ENCODE data around the gene ANKRD49. TPM values are rescaled to one million over a fixed set of nuclear protein-coding genes. Genes with fewer than 3 reads are reported as not detected.

The ANKRD49 gene
- total and polyA plus RNA-seq, 8 donors: 4.3 to 25.2 (median 6.8) TPM

- no peak overlapping the region for H3K27ac ChIP-seq
- peaks cover 0 to 3% (median 0%) of the 10 kb centered on the region in 4 donors for H3K27me3 ChIP-seq
- H3K4me1 ChIP-seq: peaks cover 0 to 5% (median 0%) of the 10 kb centered on the region in 3 donors
- ATAC-seq (peak; percentile 29 to 66 (median 40)), DNase-seq (no peak), FAIRE-seq (no peak)
- no peak for TF ChIP-seq CTCF (IDR thresholded peaks at IDR 0.05)
- 26 to 35% methylated on average over 2 of the region's 2 CpGs for WGBS, 2 donors
- no peaks in the 10 kb centered on the region for H3K36me3 ChIP-seq
- no peak overlapping the region for H3K4me3 ChIP-seq
- no peaks in the 10 kb centered on the region for H3K9me3 ChIP-seq
- intact Hi-C loops (cut with DNase I): no loop called here
Observed at GRCh38 chr11:94513091-94513490, 19.3 kb downstream of the ANKRD49 start.

GRCh38 chr11:94515398-94515797 lies 21.6 kb downstream of the ANKRD49 start:
- intact Hi-C loops (cut with DNase I): no loop called here
- Histone ChIP-seq H3K27me3 (peaks cover 0 to 3% (median 0%) of the 10 kb centered on the region in 4 donors), H3K27ac (no peak overlapping the region), H3K36me3 (no peaks in the 10 kb centered on the region), H3K4me3 (no peak overlapping the region), H3K4me1 (peaks cover 0 to 5% (median 0%) of the 10 kb centered on the region in 3 donors), H3K9me3 (no peaks in the 10 kb centered on the region)
- FAIRE-seq (no peak), ATAC-seq (no peak), DNase-seq (no peak)
- 85 to 95% methylated on average over 2 of the region's 2 CpGs for whole genome bisulfite sequencing, 2 donors
- TF ChIP-seq CTCF (IDR thresholded peaks at IDR 0.05): no peak

GRCh38 chr11:94516725-94517124 lies 22.9 kb downstream of the ANKRD49 start:
- no peak for FAIRE-seq
- no peaks in the 10 kb centered on the region for H3K36me3 ChIP-seq
- H3K9me3 ChIP-seq: no peaks in the 10 kb centered on the region
- peaks cover 0 to 3% (median 0%) of the 10 kb centered on the region in 4 donors for H3K27me3 ChIP-seq
- 0 to 45% methylated on average over 1 of the region's 1 CpG for WGBS, 2 donors
- DNase-seq: no peak
- no peak overlapping the region for H3K27ac ChIP-seq
- peaks cover 0 to 5% (median 0%) of the 10 kb centered on the region in 3 donors for H3K4me1 ChIP-seq
- intact Hi-C loops (cut with DNase I): no loop called here
- no peak for ATAC-seq
- no peak for TF ChIP-seq CTCF (IDR thresholded peaks at IDR 0.05)
- no peak overlapping the region for H3K4me3 ChIP-seq

GRCh38 chr11:94518300-94518699 lies 24.5 kb downstream of the ANKRD49 start:
- Histone ChIP-seq H3K27ac (no peak overlapping the region), H3K9me3 (no peaks in the 10 kb centered on the region), H3K36me3 (no peaks in the 10 kb centered on the region), H3K4me1 (peaks cover 0 to under 1% (median 0%) of the 10 kb centered on the region in 3 donors), H3K27me3 (peaks cover 0 to 3% (median 0%) of the 10 kb centered on the region in 4 donors), H3K4me3 (no peak overlapping the region)
- no peak for FAIRE-seq
- ATAC-seq: no peak
- no peak for TF ChIP-seq CTCF (IDR thresholded peaks at IDR 0.05)
- WGBS, 2 donors: 39 to 50% methylated on average over 4 of the region's 4 CpGs
- intact Hi-C loops (cut with DNase I): no loop called here
- no peak for DNase-seq

GRCh38 chr11:94519478-94520084 lies 25.8 kb downstream of the ANKRD49 start:
- Histone ChIP-seq H3K4me1 (no peaks in the 10 kb centered on the region), H3K9me3 (no peaks in the 10 kb centered on the region), H3K27ac (no peak overlapping the region), H3K4me3 (no peak overlapping the region), H3K36me3 (no peaks in the 10 kb centered on the region), H3K27me3 (peaks cover 0 to 3% (median 0%) of the 10 kb centered on the region in 4 donors)
- ATAC-seq: peak in 3 of 4 donors; percentile 67 to 81 (median 77)
- intact Hi-C loops (cut with DNase I): loop anchor here in 1 of 3 donors (10.0 kb wide), 1 partner anchor 75 kb away; no protein-coding TSS in a partner anchor
- peak in 3 of 4 donors; percentile 25 to 55 (median 49) for TF ChIP-seq CTCF (IDR thresholded peaks at IDR 0.05)
- peak; percentile 97 for FAIRE-seq
- DNase-seq: no peak
- WGBS, 2 donors: 3 to 10% methylated on average over 5 of the region's 5 CpGs
